Stimulated activated CD8-positive, alpha-beta memory T cell treated with anti-CD3 and anti-CD28 coated beads, Interleukin-2, amount 100 ng/mL, for 48 hours (primary cell): ENCODE results near the gene TMEM54.
"Not testable (repeated sequence)": the region's sequence is repeated elsewhere in the genome, so short reads cannot be mapped to it uniquely, and the experiment has no call there.

Experiments
- DNase-seq, 2 donors: peaks; one replicate each; pipeline ENCODE4 v3.0.0-alpha.2; 2020; ENCODE audit warnings: low read depth in 2 of 2

TMEM54 gene

DNA sequence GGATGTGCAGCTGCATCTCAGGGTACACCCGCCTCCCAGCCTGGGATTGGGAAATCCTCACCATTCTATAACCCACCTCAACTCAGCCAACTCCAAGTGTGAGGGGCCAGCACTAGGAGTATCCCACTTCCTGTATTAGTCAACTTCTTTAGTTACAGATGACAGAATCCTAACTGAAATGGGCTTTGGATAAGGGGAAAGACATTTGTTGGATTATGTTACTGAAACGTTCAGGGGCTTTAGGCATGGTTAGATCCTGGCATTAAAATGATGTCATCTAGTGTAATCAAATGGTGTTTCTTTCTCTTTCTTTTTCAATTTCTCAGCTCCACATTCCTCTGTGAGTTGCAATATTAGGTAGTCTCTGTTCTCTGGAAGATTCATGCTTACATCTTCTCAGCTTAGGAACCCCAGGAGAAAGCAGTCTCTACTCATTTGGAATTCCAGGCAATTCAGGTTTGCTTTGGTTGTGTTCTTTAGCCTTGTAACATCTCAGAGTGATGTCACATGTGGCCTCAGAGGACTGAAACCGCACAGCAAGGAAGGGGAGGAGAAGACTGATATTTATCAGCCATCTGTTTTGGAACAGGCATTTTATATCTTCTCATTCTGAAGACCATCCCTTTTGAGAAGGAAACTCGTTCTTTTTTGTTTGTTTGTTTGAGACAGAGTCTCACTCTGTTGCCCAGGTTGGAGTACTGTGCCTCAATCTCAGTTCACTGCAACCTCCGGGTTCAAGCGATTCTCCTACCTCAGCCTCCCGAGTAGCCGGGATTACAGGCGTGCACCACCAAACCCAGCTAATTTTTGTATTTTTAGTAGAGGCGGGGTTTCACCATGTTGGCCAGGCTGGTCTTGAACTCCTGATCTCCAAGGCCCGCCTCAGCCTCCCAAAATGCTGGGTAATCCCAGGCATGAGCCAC, 18.9 kb upstream of the TMEM54 start:
- no peak for DNase-seq

DNA sequence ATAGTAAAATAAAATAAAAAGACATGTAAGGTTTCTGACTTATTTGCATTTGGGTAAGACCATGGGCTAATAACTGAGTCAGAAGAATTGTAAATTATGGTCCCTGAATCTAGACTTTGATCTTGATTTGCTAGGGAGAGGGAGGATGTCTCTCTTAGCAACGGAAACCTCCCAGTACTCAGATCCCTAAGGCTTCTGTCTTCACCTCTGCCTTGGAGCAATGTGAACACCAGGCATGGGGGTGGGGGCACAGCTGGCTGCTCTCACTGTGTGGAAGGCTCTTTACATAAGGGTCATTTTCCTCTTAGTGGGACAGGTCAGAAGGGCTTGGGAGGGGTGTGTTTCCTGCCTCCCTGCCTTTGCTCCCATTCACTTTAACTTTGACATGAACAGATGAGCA, 17.0 kb upstream of the TMEM54 start:
- no peak for DNase-seq

DNA sequence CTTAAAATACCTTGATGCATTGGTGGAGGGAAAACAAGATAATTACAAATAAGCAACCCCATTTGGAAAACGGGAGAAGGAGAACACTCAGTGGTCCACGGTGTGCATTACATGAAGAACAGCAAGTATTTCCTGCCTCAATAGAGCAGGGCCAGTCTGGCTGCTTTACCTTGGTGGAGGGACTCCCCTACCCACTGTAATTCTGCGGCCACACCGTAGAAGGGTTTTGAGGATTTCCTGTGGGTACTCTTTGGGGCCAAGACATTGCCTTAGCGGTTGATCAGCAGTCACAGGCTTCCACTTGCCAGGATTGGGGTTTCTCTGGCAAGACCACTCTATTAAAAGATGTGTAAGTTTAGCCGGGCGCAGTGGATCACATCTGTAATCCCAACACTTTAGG, 16.3 kb upstream of the TMEM54 start:
- no peak for DNase-seq

- no peak for DNase-seq
These were observed 14.8 kb upstream of the TMEM54 start for GRCh38 chr1:32915766-32916706.

DNA sequence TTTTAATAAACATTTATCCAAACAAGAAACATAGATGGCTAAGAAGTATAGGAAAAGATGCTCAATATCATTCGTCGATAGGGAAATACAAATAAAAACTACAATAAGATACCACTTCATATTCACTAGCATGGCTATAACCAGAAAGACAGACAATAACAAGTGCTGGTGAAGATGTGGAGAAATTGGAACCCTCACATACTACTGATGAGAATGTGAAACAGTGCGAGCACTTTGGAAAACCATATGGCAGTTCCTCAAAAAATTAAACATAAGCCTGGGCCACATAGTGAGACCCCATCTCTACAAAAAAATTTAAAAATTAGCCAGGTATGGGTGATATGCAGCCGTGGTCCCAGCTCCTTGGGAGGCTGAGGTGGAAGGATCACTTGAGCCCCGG, 9.1 kb upstream of the TMEM54 start:
- no peak for DNase-seq

DNA sequence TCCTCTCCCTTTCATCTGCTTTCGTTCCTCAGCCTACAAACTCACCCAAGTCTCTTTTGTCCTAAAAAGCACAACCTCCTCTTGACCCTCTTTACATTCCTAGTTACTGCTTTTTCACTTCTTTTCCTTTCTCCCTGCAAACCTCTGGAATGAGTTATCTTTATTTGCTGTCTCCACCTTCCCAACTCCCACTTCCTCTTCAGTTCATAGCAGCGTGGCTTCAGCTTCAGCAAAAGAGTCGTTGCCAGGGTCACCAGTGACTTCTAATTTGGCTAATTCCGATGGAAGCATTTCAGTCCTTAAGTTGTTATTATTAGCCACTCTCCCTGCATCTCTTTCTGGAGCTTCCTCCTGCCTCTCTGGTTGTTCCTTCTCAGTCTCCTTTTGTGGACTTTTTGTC, 6.2 kb upstream of the TMEM54 start:
- DNase-seq, result no peak

- no peak for DNase-seq
These were observed 5.5 kb upstream of the TMEM54 start for GRCh38 chr1:32906654-32907053.

DNA sequence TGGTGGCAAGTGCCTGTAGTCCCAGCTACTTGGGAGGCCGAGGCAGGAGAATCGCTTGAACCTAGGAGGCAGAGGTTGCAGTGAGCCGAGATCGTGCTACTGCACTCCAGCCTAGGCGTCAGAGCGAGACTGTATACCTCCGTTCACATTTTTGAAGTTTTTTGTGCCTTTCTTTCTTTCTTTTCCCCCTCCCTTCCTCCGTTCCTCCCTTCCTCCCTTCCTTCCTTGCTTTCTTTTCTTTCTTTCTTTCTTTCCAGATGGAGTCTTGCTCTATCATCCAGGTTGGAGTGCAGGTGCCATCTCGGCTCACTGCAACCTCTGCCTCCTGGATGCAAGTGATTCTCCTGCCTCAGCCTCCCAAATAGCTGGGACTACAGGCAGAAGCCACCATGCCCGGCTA, 4.4 kb upstream of the TMEM54 start:
- DNase-seq, result not testable (repeated sequence)

GRCh38 chr1:32904797-32905196, 3.6 kb upstream of the TMEM54 start:
- no peak for DNase-seq

GRCh38 chr1:32903991-32904785, 3.0 kb upstream of the TMEM54 start:
- DNase-seq, result no peak

GRCh38 chr1:32902535-32902920, 1.3 kb upstream of the TMEM54 start:
- no peak for DNase-seq

GRCh38 chr1:32901823-32902534, 790 bp upstream of the TMEM54 start:
- DNase-seq, result no peak

DNA sequence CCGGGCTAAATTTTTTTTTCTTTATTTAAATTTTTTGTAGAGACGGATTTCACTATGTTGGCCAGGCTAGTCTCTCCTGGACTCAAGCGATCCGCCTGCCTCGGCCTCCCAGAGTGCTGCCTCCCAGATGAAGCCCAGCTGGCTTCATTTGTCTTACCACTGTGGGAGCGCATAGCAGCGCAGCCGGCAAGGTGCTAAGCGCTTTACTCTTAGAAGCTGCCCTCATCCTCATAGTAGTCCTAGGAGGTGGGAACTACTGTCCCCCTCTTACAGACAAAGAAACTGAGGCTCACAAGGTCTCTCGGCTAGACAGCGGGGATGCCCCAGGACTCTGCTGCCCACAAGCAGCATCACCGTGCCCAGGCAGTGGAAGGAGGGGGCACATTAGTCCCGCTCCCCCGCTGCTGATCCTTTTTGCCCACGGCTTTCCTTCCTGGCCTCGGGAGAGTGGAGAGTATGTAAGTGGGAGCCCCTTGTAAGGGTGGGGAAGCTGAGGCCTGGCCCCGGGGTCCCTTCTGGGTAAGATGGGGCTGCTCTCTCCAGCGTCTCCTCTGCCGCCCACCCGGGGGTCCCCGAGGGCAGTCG, 726 bp downstream of the TMEM54 start:
- DNase-seq, result no peak

DNA sequence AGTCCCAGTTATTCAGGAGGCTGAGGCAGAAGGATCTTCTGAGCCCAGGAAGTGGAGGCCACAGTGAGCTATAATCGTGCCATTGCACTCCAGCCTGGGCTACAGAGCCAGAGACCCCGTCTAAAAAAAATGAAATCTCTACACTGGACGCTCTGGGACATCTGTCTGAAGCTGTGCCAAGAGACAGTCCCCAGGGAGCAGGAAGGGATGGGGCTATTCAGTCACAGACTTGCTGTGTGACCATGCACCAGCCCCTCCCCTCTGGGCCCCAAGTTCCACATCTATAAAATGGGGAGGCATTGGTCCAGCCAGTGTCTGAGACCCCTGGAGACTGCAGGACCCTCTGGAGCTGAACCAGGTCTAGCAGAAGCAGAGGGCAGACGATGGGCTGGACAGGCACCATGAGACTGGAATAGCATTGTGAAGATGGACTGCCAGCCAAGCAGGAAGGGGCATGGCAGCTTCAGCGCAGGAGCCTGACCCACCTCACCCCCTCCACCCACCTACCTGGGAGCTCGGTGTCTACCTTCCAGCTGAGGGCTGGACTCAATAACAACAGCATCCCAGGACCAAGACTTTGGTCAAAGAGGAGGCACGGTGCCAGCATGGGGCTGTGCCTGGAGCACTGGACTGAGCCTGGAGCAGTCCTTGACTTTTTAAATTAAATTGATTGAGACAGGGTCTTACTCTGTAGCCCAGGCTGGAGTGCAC, 1.4 kb downstream of the TMEM54 start:
- no peak for DNase-seq

DNA sequence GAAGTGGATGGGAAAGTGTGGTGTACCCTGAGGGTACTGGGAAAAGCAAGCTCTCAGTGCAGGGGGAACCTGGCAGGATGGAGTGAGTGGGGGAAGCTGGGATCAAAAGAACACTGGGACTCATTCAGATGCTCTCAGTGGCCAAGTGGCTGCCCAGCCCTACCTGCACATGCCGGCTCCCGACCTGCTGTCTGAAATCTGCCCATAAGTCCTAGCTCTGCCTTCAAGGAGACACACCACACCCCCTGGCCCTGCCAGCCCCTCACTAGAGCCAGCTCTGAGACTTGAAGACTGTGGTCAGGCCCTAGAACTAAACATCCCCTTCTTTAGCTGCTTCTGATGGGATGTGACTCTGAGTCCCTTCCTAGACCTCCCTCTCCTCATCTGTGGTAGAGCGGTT, 2.2 kb downstream of the TMEM54 start:
- no peak for DNase-seq

DNA sequence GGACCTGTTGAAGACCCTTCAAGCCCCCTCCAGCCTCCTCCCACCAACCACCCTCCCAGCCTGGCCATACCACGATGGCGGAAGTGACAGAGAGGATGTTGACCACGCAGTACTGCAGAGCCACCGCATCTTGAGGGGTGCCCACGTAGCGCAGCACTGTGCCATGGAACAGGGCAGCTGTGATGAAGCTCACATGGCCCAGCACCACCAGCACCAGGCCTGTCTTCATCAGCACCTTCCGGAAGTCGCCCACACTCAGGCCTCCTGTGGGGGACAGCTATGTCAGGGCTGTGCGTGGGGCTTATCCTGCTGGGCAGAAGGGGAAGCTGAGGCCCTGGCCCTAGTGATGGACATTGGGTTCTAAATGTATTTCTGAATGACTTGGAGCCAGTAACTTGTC, 3.1 kb downstream of the TMEM54 start:
- DNase-seq, result no peak

DNA sequence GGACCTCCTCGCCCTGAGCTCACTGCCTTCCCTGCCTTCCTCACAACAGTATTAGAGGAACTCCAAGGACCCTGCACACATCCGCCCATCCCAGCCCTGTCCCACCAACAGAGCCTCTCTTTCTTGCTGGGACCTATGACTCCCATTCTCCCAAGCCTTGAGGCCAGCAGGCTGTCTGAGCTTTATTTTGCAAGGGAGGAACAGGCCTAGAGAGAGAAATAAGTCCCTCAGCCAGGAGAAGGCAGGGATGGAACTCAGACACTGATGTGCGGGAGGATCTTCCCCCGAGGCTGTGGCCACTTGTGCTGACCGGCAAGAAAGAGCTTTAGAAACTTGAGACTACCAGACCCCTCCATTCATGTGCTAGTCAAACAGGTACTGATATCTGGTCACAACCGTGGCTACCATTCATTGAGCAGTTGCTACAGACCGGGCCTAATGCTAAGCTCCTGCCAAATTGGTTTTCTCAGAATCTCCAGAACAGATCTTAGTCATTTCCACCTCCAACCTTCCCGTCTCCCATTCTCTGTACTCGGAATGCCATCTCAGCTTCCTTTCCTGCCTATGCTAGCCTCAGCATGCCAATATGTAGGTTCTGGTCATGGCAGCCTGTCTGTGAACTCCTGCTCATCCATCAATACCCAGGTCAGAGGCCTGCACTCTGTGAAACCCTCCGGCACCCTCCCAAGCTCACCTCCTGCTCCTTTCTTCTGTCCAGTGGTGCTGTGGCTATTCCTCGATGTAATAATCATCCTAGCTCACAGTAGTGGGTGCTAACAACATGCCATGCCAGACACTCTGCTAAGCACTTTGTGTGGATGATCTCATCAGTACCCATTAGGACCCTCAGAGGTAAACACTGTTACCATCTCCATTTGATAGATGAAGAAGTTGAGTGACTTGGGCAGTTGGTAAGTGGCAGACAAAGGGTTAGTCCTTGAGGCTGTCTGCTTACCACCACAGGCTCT, 3.8 kb downstream of the TMEM54 start:
- no peak for DNase-seq

DNA sequence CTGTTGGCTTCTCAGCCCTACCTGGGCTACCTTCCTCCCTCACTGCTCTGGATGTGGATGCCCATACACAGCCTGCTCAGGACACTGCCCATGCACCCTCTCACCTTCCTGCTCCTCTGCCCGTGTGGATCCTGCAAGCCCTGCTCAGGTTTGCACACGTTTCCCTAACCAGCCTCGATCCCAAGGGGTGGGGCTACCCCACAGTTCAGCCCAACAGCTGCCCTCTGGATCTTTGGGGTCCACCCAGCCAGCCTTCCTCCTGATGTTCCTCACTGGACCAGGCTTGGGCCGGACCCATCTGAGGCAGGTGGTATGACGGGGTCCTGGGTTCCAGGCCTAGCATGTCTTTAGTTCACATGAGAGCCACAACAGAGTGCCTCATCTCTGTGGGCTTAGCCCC, 4.7 kb downstream of the TMEM54 start:
- no peak for DNase-seq
